ENCODE data around the gene TMEM129. TPM values are rescaled to one million over a fixed set of nuclear protein-coding genes. Genes with fewer than 3 reads are reported as not detected.

TMEM129 gene
- total and polyA plus RNA-seq, 12 donors: 28.1 to 45.6 (median 33.2) TPM

DNA sequence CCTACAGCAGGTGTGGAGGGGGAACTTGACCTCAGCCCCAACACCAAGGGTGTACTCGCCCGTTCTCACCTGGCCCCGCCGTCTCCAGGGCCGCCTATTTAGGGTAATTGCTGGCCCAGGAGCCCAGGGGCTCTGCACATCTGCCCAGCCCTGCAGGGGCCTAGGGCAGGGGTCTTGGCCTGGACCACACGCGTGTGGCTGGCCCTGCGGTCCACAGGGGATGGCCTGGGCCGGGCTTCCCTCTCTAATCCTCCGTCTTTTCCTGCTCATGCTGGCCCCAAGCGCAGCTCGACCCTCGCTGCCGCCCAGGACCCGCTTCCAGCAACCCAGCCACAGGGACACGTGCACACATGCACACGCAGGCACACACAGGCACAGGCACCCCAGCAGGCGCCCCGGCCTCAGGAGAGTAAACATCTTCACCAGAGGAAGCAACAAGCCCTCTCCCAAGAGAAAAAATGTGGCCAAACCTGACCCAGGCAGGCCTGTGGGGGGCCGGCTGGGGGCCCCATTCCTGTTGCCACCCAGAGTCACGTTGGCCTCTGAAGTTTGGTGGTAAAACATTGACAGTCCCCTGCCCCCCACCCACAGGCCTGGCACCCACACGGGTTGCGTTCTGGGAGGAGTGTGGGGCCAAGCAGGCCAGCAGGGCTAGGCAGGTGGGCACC, 47.4 kb upstream of the TMEM129 start:
- H3K27ac ChIP-seq: no peak overlapping the region
- ATAC-seq (no peak), DNase-seq (no peak)
- no peak overlapping the region for H3K4me3 ChIP-seq
- peaks cover 0 to 65% (median 18%) of the 10 kb centered on the region in 7 donors for H3K27me3 ChIP-seq
- TF ChIP-seq, protein P1, sequence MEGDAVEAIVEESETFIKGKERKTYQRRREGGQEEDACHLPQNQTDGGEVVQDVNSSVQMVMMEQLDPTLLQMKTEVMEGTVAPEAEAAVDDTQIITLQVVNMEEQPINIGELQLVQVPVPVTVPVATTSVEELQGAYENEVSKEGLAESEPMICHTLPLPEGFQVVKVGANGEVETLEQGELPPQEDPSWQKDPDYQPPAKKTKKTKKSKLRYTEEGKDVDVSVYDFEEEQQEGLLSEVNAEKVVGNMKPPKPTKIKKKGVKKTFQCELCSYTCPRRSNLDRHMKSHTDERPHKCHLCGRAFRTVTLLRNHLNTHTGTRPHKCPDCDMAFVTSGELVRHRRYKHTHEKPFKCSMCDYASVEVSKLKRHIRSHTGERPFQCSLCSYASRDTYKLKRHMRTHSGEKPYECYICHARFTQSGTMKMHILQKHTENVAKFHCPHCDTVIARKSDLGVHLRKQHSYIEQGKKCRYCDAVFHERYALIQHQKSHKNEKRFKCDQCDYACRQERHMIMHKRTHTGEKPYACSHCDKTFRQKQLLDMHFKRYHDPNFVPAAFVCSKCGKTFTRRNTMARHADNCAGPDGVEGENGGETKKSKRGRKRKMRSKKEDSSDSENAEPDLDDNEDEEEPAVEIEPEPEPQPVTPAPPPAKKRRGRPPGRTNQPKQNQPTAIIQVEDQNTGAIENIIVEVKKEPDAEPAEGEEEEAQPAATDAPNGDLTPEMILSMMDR (IDR thresholded peaks at IDR 0.05): no peak
- intact Hi-C loops (cut with DNase I): loop anchor here in 1 of 10 donors (5.0 kb wide), 1 partner anchor 39 kb away; no protein-coding TSS in a partner anchor
- H3K4me1 ChIP-seq: peaks cover 2 to 14% (median 6%) of the 10 kb centered on the region in 9 donors
- no peaks in the 10 kb centered on the region for H3K9me3 ChIP-seq
- WGBS, 2 donors: 79 to 84% methylated on average over 19 to 23 of the region's 23 CpGs
- no peaks in the 10 kb centered on the region for H3K36me3 ChIP-seq

DNA sequence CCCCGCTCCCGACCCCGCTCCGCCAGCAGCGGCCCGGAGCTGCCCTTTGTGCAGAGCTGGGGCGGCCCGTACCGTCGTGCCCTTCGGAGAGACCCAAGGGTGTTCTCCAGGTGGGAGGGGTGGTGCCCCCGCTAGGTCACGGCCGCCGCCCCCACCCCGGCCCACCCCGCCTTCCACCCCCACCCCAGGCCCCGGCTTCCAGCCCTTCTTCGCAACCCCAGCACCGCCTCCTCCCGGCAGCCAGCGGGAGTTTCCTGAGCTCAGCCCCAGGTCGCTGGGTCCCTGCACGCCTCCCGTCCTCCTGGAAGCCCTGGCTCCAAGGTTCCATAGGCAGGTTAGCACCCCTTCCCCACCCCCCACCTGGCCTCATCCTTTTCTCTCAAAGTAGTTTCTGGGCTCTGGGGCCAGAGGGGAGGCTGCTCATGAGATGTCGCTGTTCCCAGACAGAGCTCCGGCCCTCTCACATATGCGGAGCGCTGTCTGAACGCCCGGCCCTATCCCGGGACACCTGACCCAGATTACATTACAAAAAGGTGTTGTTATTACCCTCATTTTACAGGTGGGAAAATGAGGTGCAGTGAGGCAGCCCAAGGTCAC, 46.7 kb upstream of the TMEM129 start:
- intact Hi-C loops (cut with DNase I): loop anchor here in 1 of 10 donors (5.0 kb wide), 1 partner anchor 39 kb away; no protein-coding TSS in a partner anchor
- Histone ChIP-seq H3K27ac (no peak overlapping the region), H3K9me3 (no peaks in the 10 kb centered on the region), H3K27me3 (peaks cover 0 to 72% (median 18%) of the 10 kb centered on the region in 7 donors), H3K4me1 (peaks cover 2 to 19% (median 11%) of the 10 kb centered on the region in 9 donors), H3K36me3 (no peaks in the 10 kb centered on the region), H3K4me3 (peak overlapping the region in 9 of 10 donors; percentile 22 to 58 (median 49))
- WGBS, 2 donors: 24 to 58% methylated on average over 10 to 32 of the region's 32 CpGs
- no peak for ATAC-seq
- DNase-seq: no peak
- TF ChIP-seq, protein P1 (IDR thresholded peaks at IDR 0.05): peak in 5 of 9 donors; percentile 13 to 41 (median 19)

DNA sequence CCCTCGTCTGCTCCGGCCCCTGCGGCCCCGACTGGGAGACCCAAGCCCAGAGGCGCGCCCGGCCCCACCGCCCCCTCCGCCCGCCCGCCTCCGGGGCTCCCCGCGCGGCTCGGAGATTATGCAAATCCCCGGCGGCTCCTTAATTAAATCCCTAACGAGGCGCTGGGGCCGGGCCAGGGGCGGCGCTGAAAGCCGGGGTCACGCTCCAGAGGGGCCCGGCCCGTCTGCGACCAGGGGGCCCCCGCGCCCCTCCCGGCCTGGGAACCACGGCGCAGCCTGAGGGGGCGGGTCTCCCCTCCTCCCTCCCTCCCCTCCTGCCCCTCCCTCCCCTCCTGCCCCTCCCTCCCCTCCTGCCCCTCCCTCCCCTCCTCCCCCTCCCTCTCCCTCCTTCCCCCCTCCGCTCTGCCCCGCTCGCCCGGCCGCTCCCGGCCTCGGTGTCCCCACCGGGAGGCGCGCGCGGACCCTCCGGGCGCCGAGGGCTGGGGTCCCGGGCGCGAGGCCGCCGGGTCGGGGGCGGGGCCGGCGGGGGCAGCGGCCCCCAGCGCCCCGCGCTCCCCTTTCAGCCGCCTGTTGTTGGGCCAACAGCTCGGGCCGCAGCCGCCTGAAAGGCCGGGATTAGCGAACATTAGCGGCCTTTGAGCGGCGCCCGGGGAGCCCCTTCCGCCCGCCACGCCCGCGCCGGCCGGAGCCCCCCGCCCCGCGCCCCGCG, 46.1 kb upstream of the TMEM129 start:
- no peak overlapping the region for H3K27ac ChIP-seq
- DNase-seq: no peak
- TF ChIP-seq, protein P1 (IDR thresholded peaks at IDR 0.05): no peak
- peak overlapping the region; percentile 21 to 58 (median 48) for H3K4me3 ChIP-seq
- no peaks in the 10 kb centered on the region for H3K36me3 ChIP-seq
- peaks cover 0 to 78% (median 22%) of the 10 kb centered on the region in 7 donors for H3K27me3 ChIP-seq
- H3K4me1 ChIP-seq: peaks cover 2 to 20% (median 11%) of the 10 kb centered on the region in 9 donors
- ATAC-seq: peak in 3 of 8 donors; percentile 18 to 29 (median 22)
- intact Hi-C loops (cut with DNase I): loop anchor here in 1 of 10 donors (5.0 kb wide), 1 partner anchor 40 kb away; no protein-coding TSS in a partner anchor
- 1 to 2% methylated on average over 37 to 77 of the region's 84 CpGs for WGBS, 2 donors
- no peaks in the 10 kb centered on the region for H3K9me3 ChIP-seq

Measured in heart right ventricle (tissue), 16 donors.